ENCODE results near the gene LRRC46.

The LRRC46 gene

DNA sequence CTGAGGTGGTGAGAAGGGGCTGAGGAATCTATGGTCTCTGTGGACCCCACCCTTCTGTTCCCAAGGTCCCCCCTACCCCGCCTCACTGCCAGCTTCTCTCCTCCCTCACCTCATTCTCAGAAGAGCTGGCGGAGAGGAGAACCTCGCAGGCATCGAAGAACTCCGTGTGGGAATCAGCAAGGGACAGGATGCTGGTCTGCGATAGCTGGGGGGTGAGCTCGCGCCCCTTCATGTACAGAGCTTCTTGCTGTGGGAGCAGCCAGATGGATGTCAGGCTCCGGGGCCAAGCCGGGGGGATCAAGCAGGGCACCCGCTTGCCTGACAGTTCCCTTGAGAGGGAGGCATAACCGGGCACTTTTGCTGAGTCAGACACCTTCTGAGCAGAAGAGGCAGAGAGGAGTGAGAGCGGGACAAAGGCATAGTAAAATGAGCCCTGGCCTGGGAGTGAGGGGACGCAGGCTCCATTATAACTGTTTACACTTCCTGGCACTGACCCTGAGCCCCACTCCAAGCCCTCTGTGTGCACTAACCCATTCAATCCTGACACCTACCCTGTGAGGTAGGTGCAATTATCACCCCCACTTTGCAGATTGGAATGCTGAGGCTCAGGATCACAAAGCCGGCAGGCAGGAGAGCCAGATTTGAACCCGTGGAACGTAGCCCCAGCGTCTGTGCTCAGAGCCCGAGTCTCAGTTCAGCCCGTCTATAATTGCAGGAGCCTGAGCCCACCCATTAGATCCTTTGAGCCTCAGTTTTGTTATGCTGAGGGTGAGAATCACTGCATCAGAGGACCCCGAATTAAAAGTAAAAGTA is 16.2 kb upstream of the LRRC46 start:
- TF ChIP-seq, protein P1, sequence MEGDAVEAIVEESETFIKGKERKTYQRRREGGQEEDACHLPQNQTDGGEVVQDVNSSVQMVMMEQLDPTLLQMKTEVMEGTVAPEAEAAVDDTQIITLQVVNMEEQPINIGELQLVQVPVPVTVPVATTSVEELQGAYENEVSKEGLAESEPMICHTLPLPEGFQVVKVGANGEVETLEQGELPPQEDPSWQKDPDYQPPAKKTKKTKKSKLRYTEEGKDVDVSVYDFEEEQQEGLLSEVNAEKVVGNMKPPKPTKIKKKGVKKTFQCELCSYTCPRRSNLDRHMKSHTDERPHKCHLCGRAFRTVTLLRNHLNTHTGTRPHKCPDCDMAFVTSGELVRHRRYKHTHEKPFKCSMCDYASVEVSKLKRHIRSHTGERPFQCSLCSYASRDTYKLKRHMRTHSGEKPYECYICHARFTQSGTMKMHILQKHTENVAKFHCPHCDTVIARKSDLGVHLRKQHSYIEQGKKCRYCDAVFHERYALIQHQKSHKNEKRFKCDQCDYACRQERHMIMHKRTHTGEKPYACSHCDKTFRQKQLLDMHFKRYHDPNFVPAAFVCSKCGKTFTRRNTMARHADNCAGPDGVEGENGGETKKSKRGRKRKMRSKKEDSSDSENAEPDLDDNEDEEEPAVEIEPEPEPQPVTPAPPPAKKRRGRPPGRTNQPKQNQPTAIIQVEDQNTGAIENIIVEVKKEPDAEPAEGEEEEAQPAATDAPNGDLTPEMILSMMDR (IDR thresholded peaks at IDR 0.05; ENCODE audit: low read length, missing control alignments), result no peak
- H3K4me3 ChIP-seq (replicated peaks; ENCODE audit: low read depth, low read length), result no peak overlapping the region
- DNase-seq (ENCODE audit: low read depth), result no peak

DNA sequence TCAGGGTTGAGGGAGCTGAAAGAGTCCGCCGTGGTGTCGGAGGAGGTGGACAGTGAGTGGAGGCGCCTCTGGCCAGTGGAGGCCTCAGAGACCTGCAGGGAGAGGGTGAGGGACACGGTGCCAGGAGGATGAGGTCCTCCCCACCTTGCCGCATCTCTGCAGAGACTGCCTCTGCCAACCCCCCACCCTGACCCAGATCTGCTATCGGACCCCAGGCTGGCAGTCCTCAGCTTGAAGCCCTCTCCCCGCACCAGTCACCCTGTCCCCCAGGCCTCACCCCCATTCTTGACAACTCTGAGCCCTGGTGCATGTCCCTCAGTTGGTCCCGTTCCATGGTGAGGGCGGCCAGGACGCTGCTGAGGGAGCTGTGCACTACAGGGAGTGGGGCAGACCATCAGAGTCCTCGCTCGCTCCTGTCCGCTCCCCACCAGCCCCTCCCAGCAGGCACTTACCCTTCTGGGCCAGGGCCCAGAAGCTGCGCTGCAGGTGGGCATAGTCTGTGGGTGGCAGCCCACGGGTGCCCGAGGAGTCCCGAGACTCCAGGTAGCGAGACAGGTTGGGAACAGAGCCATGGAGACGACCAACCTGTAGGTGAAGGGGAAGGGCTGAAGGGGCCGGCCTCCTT is 15.2 kb upstream of the LRRC46 start:
- TF ChIP-seq, protein P1 (IDR thresholded peaks at IDR 0.05; ENCODE audit: low read length, missing control alignments), result no peak
- no peak for DNase-seq (ENCODE audit: low read depth)
- no peak overlapping the region for H3K4me3 ChIP-seq (replicated peaks; ENCODE audit: low read depth, low read length)

DNA sequence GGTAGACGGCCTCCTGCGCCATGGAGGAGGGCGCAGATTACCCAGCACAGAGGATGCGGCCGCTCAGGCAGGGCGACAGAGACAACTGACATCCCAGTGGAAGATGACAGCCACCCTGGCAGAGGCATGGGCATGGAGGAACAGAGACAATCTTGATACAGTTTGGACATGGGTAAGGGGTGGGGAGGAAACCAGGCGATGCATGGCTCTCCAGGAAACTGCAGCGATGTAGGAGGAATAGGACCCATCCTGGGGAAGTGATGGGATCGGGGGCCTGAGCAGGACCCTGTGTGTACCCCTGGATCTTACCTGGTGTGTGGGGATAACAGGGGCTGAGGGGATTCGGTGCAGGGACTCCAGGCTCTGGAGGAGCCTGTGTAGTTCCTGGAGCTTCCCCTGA is 14.5 kb upstream of the LRRC46 start:
- no peak for DNase-seq (ENCODE audit: low read depth)
- TF ChIP-seq, protein P1 (IDR thresholded peaks at IDR 0.05; ENCODE audit: low read length, missing control alignments), result no peak

DNA sequence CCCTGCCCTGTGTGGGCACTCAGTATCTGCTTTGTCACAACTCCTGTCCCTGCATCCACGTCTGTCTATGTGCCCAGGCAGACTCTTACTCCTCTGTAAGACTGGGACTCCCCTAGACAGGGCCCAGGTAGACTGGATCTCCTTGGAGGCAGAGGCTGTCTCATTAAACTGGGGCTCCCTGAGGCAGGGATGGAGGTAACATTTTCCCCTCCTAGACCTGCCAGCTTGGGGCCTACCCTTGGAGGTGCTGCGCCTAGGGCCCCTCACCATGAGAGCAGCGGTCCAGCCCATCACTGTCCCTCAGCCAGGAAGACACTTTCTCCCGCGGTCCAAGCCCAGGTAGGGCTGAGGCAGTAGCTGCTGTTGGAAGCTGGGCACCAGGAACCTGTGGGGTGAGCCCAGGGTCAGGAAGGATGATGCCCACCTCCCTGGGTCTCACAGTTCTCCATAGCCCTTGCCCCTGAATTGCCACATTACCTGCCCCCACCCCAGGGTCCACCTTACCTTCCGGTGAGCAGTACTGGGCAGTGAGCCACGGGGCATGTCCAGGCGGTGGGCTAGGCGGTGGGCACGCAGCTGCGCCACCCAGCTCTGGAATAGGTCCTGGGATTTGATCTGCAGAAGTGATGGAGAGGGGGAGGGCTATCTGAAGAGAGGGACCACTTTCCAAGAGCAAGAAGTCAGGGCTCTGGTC is 13.3 kb upstream of the LRRC46 start:
- no peak for DNase-seq (ENCODE audit: low read depth)
- no peak overlapping the region for H3K4me3 ChIP-seq (replicated peaks; ENCODE audit: low read depth, low read length)
- TF ChIP-seq, protein P1 (IDR thresholded peaks at IDR 0.05; ENCODE audit: low read length, missing control alignments), result no peak

More for the DNA sequence above, 14.5 kb upstream of the LRRC46 start:
- no peak overlapping the region for H3K4me3 ChIP-seq (replicated peaks; ENCODE audit: low read depth, low read length)

DNA sequence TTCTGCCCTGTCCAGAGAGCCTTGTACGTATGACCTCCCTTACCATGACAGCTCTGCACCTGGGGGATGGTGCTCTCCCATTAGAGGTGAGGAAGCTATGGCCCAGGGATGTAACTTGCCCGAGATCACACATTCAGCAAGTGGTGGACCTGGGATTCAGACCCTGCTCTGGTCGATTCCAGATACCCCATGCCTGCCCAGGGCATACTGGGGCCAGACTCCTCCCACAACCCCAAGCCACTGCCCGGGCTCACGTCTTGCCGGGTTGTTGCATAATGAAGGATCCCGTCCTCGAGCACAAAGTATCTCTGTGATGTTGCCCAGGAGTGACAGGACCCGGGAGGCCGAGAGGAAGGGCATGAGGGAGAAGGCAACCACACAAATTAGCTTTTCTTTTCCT is 12.0 kb upstream of the LRRC46 start:
- no peak overlapping the region for H3K4me3 ChIP-seq (replicated peaks; ENCODE audit: low read depth, low read length)
- TF ChIP-seq, protein P1 (IDR thresholded peaks at IDR 0.05; ENCODE audit: low read length, missing control alignments), result no peak
- no peak for DNase-seq (ENCODE audit: low read depth)

DNA sequence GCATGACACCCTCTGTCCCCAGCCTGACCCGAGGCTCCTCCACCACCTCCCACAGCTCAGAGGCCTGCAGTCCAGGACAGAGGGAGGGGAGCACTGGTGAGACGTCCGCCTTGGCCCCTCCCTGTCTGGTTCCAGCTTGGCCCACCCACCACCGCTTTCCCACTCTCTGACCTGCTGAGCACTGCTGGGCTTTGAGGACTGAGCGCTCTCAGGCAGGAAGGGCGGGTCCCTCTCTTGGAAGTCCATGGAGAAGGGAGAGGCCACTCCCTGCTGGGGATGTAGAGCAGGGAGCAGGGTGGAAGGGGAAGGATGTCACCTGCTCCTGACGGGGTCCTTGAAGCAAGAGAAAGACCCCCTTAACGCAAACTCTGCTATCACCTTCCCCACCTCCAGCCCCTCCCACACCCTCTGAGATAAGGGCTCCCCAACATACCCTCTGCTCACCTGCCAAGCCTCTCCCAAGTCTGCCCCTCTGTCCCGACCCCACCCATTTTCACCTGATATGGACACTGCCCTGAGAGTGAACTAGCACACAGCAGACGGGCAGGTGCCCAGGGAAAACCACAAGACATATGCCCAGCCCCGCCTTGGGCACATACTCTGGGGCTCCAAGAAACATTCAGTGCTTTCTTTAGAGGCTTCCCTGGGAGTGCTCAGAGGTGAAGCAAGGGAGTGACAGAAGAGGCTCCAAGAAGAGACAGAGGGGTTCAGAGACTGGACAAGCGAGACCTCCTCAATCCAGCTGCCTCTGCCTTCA is 11.3 kb upstream of the LRRC46 start:
- no peak for DNase-seq (ENCODE audit: low read depth)
- TF ChIP-seq, protein P1 (IDR thresholded peaks at IDR 0.05; ENCODE audit: low read length, missing control alignments), result no peak
- H3K4me3 ChIP-seq (replicated peaks; ENCODE audit: low read depth, low read length), result peak overlapping the region; percentile 82
